AG04450 (cell line): Measurements from ENCODE around the gene DICER1. TPM values are rescaled to one million over a fixed set of nuclear protein-coding genes. Genes with fewer than 3 reads are reported as not detected.
A peak's percentile ranks its signal among the peaks of the same experiment; 100 is the strongest.

ENCODE experiments used
- CTCF ChIA-PET: fragments of 300-600, 350-600 bp; formaldehyde crosslinking; extraction: SDS; loops from one replicate; lab custom pipeline; 2022; ENCODE audit warnings: antibody characterized with exemption, inconsistent platforms; lab: Charles Lee
- POLR2A ChIA-PET: fragments of 350-600 bp; formaldehyde crosslinking; extraction: SDS; loops from one replicate; lab custom pipeline; 2021; ENCODE audit warnings: antibody characterized with exemption, inconsistent platforms; lab: Yijun Ruan, JAX
- DNase-seq: peaks from one replicate; pipeline ENCODE4 v3.0.0-alpha.2; 2011; ENCODE audit warnings: low read depth, low spot score
- H3K27ac ChIP-seq: one replicate; pipeline ENCODE4 v1.5.1; 2012; ENCODE audit warnings: low read depth, low read length, control low read depth
- H3K27me3 ChIP-seq: one replicate; pipeline ENCODE4 v1.6.0; 2012; ENCODE audit warnings: low read length; ENCODE audit not compliant: control insufficient read depth, insufficient read depth
- H3K4me3 ChIP-seq: 2 replicates; pipeline ENCODE4 v1.5.1; 2011; ENCODE audit warnings: mild to moderate bottlenecking, low read depth, low read length, control low read depth
- H3K9me3 ChIP-seq: 2 replicates; pipeline ENCODE4 v1.5.1; 2012; ENCODE audit warnings: low read length; ENCODE audit not compliant: control insufficient read depth, insufficient read depth
- polyA plus RNA-seq: library from polyadenylated mRNA; depleted of rRNA; stranded (reverse); fragments of >200 nt; gene quantifications from 2 replicates; pipeline ENCODE4 v1.2.3, GENCODE V29; 2011
- TF ChIP-seq, protein P1 (sequence below): IDR thresholded peaks from 2 replicates; pipeline ENCODE4 v1.5.1; 2011; ENCODE audit warnings: low read depth, low read length, control low read depth, inconsistent platforms

Gene DICER1
- polyA plus RNA-seq, 1 experiment, result 25.1 TPM

DNA sequence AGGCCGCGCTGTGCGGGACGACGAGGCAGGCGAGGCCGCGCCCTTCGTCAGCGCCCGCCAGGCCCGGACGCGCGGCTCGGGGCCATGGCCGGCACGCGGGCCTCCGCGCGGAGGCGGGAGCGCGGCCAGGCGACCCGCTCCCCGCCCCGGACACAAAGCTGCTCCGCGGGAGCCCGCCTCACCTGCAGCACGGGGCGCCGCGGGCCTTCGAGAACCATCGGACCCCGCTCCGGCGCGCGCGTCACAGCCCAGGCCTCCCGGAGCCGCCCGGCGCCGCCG is 342 bp downstream of the DICER1 start:
- TF ChIP-seq, protein P1, sequence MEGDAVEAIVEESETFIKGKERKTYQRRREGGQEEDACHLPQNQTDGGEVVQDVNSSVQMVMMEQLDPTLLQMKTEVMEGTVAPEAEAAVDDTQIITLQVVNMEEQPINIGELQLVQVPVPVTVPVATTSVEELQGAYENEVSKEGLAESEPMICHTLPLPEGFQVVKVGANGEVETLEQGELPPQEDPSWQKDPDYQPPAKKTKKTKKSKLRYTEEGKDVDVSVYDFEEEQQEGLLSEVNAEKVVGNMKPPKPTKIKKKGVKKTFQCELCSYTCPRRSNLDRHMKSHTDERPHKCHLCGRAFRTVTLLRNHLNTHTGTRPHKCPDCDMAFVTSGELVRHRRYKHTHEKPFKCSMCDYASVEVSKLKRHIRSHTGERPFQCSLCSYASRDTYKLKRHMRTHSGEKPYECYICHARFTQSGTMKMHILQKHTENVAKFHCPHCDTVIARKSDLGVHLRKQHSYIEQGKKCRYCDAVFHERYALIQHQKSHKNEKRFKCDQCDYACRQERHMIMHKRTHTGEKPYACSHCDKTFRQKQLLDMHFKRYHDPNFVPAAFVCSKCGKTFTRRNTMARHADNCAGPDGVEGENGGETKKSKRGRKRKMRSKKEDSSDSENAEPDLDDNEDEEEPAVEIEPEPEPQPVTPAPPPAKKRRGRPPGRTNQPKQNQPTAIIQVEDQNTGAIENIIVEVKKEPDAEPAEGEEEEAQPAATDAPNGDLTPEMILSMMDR, result no peak
- H3K27me3 ChIP-seq, result no peaks in the 10 kb centered on the region
- no peak overlapping the region for H3K27ac ChIP-seq
- DNase-seq, result no peak
- no peaks in the 10 kb centered on the region; the same call in 1 of the 2 replicates for H3K9me3 ChIP-seq
- CTCF ChIA-PET, result no interaction called here
- H3K4me3 ChIP-seq, result peak overlapping the region; percentile 69
- POLR2A ChIA-PET, result no interaction called here

DNA sequence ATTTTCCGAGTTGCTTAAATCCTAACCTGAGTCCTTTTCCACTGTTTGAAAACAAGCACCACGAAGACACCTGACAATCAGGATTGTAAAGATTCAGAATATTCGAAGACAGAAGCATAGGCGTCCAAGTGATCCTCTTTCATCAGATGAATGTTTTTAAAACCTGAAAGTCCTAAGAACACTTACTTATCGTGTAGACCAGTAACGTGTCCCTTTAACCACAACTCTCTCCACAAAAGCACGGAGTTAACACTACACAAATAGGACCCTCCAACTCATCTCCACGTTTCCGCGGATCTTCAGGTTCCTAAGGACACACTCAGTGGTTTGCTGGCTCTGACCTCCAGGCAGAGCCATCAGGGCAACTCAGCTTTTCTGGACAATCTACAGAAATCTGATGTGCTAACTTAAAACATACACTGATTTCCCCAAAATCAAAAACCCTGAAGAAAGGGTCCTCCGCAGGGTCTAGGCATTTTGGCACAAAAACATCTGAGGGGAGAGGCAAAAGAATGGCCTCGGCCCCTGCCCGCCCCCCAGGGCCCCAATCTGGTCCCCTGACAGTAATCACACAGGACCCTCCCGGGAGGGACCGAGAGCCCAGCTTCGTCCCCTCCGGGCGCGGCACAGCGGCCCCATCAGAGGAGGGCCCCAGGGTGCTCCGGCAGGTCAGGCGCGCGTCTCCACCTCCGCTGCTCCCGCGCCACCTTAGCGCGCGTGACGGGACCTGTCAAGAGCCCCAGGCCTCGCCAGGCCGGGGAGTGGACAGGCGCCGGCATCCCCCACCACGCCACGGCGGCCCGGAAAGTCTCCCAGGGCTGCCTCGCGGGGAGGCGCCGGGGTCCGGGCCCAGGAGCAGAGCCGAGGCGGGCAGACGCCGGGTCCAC is 925 bp downstream of the DICER1 start:
- H3K4me3 ChIP-seq, result peak overlapping the region; percentile 69
- ChIA-PET CTCF (interaction anchor here (0.8 kb wide), 1 partner anchor 55 kb away, joined by 3 read pairs; no protein-coding TSS in a partner anchor), POLR2A (no interaction called here)
- TF ChIP-seq, protein P1, result no peak
- DNase-seq, result no peak
- no peaks in the 10 kb centered on the region for H3K27me3 ChIP-seq
- H3K27ac ChIP-seq, result no peak overlapping the region
- no peaks in the 10 kb centered on the region; the same call in 1 of the 2 replicates for H3K9me3 ChIP-seq

DNA sequence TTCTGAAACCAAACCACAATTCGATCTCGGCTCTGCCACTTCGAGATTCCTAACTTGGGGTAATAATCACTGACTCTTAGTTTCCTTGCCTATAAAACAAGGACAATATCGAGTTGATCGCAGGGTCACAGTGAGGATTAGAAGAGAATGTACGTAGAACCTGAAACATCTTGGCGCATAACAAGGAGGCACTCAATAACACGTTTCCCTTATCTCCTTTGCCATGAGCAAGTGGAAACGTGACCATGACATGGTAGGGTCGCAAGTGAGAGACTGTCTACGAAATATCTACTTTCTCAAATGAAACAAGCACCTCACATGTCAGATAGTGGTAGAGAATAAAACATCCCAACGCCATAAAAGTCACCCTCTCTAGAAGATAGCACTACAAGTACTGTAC is 2.3 kb downstream of the DICER1 start:
- POLR2A ChIA-PET, result no interaction called here
- Histone ChIP-seq H3K27ac (no peak overlapping the region), H3K27me3 (no peaks in the 10 kb centered on the region), H3K9me3 (no peaks in the 10 kb centered on the region; the same call in 1 of the 2 replicates), H3K4me3 (peak overlapping the region; percentile 15; the same call in 1 of the 2 replicates)
- CTCF ChIA-PET, result interaction anchor here (0.6 to 0.8 kb wide), 4 partner anchors 37 to 164 kb away, joined by 3 to 4 read pairs (median 3); no protein-coding TSS in a partner anchor
- DNase-seq, result no peak
- TF ChIP-seq, protein P1, result no peak

DNA sequence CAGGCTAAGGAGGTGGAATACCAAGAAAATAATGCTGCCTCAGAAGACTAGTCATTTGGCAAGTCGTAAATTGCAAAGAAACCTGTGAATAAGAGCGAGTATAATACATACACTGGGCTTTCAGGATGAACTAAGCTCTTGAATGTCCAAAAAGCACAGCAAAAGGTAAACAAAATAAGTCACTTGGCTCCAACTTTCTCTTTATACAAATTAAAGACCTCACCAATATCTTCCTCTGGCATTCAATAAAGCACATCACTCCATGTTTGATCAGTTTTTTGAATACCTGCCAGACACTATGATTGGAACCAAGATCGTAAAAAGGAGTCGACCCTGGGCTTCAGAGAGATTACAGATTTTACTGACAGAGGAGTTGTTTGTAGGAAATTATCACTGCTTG is 3.5 kb downstream of the DICER1 start:
- Histone ChIP-seq H3K9me3 (no peaks in the 10 kb centered on the region; the same call in 1 of the 2 replicates), H3K4me3 (no peak overlapping the region), H3K27ac (no peak overlapping the region), H3K27me3 (no peaks in the 10 kb centered on the region)
- POLR2A ChIA-PET, result no interaction called here
- CTCF ChIA-PET, result interaction anchor here (0.9 kb wide), 1 partner anchor 21 kb away, joined by 3 read pairs; no protein-coding TSS in a partner anchor
- TF ChIP-seq, protein P1, result no peak
- no peak for DNase-seq

DNA sequence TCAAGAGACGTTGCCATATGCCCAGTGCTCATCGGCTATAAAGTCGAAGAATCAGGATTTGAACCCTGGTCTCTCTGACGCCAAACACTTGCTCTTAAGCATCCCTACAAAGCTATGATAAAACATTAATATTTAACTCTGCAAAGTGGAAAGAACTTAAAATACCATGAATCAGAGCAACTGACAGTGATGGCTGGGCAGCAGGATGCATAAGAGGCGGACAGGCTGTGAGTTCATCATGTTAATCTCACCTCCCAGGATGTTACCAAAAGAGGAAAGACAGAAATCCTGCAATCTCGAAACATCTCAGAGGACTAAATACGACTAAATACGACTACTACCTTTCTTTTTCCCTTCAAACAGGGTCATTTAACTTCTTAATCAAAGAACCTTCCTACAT is 5.8 kb downstream of the DICER1 start:
- ChIA-PET POLR2A (interaction anchor here (0.7 kb wide), 1 partner anchor 16 kb away, joined by 3 read pairs; no protein-coding TSS in a partner anchor), CTCF (interaction anchor here (0.7 kb wide), 1 partner anchor 188 kb away, joined by 3 read pairs; no protein-coding TSS in a partner anchor)
- no peak overlapping the region for H3K27ac ChIP-seq
- H3K9me3 ChIP-seq, result no peaks in the 10 kb centered on the region
- TF ChIP-seq, protein P1, result no peak
- no peak for DNase-seq
- H3K4me3 ChIP-seq, result no peak overlapping the region
- H3K27me3 ChIP-seq, result no peaks in the 10 kb centered on the region
